ENCODE results near the gene DCHS2.

- no peak for TF ChIP-seq EZH2 (IDR thresholded peaks at IDR 0.05; ENCODE audit: low read depth)
- TF ChIP-seq, protein P1, sequence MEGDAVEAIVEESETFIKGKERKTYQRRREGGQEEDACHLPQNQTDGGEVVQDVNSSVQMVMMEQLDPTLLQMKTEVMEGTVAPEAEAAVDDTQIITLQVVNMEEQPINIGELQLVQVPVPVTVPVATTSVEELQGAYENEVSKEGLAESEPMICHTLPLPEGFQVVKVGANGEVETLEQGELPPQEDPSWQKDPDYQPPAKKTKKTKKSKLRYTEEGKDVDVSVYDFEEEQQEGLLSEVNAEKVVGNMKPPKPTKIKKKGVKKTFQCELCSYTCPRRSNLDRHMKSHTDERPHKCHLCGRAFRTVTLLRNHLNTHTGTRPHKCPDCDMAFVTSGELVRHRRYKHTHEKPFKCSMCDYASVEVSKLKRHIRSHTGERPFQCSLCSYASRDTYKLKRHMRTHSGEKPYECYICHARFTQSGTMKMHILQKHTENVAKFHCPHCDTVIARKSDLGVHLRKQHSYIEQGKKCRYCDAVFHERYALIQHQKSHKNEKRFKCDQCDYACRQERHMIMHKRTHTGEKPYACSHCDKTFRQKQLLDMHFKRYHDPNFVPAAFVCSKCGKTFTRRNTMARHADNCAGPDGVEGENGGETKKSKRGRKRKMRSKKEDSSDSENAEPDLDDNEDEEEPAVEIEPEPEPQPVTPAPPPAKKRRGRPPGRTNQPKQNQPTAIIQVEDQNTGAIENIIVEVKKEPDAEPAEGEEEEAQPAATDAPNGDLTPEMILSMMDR (conservative IDR thresholded peaks at IDR 0.05) = no peak
Observed at GRCh38 chr4:154406018-154406795, 85.4 kb downstream of the DCHS2 start.
